ENCODE measurements around the gene AKIRIN2. TPM values are rescaled to one million over a fixed set of nuclear protein-coding genes. Genes with fewer than 3 reads are reported as not detected.
A peak's percentile ranks its signal among the peaks of the same experiment; 100 is the strongest.

AKIRIN2 gene
- total RNA-seq, 2 experiments from 2014 or later, result 91.0 to 92.5 TPM

GRCh38 chr6:87743454-87743853 lies 41.4 kb upstream of the AKIRIN2 start:
- Mint-ChIP-seq H3K9me3 (peaks cover 4% of the 10 kb centered on the region), H3K27ac (no peak overlapping the region), H3K27me3 (no peaks in the 10 kb centered on the region), H3K4me1 (ENCODE audit: low read depth) (peaks cover 25% of the 10 kb centered on the region), H3K36me3 (ENCODE audit: low read depth) (peaks cover 4% of the 10 kb centered on the region), H3K4me3 (no peak overlapping the region)
- ATAC-seq (ENCODE audit: poor library complexity) (no peak), DNase-seq (no peak)
- POLR2A ChIA-PET, result interaction anchor here (0.6 to 2.8 kb wide), 3 partner anchors 41 to 162 kb away, joined by 3 to 12 read pairs (median 3); partner anchors contain the start of gene AKIRIN2
- Histone ChIP-seq H3K27ac (ENCODE audit: low read depth in 1 of 2, low read length in 2 of 2) (no peak overlapping the region), H3K4me1 (ENCODE audit: insufficient read depth, low read length) (peaks cover 11% of the 10 kb centered on the region), H3K36me3 (ENCODE audit: insufficient read depth, low read length) (no peaks in the 10 kb centered on the region), H3K4me3 (ENCODE audit: low read length) (no peak overlapping the region), H3K9me3 (ENCODE audit: control insufficient read depth in 1 of 2, insufficient read depth in 1 of 2, low read length in 2 of 2) (no peaks in the 10 kb centered on the region), H3K27me3 (ENCODE audit: control insufficient read depth in 1 of 2, insufficient read depth in 2 of 2, low read length in 2 of 2) (no peaks in the 10 kb centered on the region)
- CTCF ChIA-PET, result no interaction called here
- no peak for TF ChIP-seq CTCF (IDR thresholded peaks at IDR 0.05)
- intact Hi-C loops (cut with DNase I, micrococcal nuclease), result no loop called here

GRCh38 chr6:87742106-87742505 lies 40.1 kb upstream of the AKIRIN2 start:
- Histone ChIP-seq H3K9me3 (ENCODE audit: control insufficient read depth in 1 of 2, insufficient read depth in 1 of 2, low read length in 2 of 2) (no peaks in the 10 kb centered on the region), H3K4me1 (ENCODE audit: insufficient read depth, low read length) (peaks cover 17% of the 10 kb centered on the region), H3K27me3 (ENCODE audit: control insufficient read depth in 1 of 2, insufficient read depth in 2 of 2, low read length in 2 of 2) (no peaks in the 10 kb centered on the region), H3K36me3 (ENCODE audit: insufficient read depth, low read length) (no peaks in the 10 kb centered on the region), H3K27ac (ENCODE audit: low read depth in 1 of 2, low read length in 2 of 2) (no peak overlapping the region), H3K4me3 (ENCODE audit: low read length) (no peak overlapping the region)
- no peak for TF ChIP-seq CTCF (IDR thresholded peaks at IDR 0.05)
- ChIA-PET CTCF (no interaction called here), POLR2A (interaction anchor here (1.2 to 2.8 kb wide), 2 partner anchors 40 to 45 kb away, joined by 3 to 12 read pairs; partner anchors contain the start of gene AKIRIN2)
- DNase-seq (peak; percentile 8 to 88 (median 34)), ATAC-seq (ENCODE audit: poor library complexity) (peak; percentile 92)
- Mint-ChIP-seq H3K27me3 (no peaks in the 10 kb centered on the region), H3K9me3 (peaks cover 4% of the 10 kb centered on the region), H3K36me3 (ENCODE audit: low read depth) (peaks cover 4% of the 10 kb centered on the region), H3K4me1 (ENCODE audit: low read depth) (peaks cover 39% of the 10 kb centered on the region), H3K27ac (peak overlapping the region; percentile 90), H3K4me3 (no peak overlapping the region)
- intact Hi-C loops (cut with DNase I, micrococcal nuclease), result no loop called here

GRCh38 chr6:87741001-87741650 lies 39.1 kb upstream of the AKIRIN2 start:
- Histone ChIP-seq H3K4me1 (ENCODE audit: insufficient read depth, low read length) (peaks cover 18% of the 10 kb centered on the region), H3K9me3 (ENCODE audit: control insufficient read depth in 1 of 2, insufficient read depth in 1 of 2, low read length in 2 of 2) (no peaks in the 10 kb centered on the region), H3K27ac (ENCODE audit: low read depth in 1 of 2, low read length in 2 of 2) (no peak overlapping the region), H3K27me3 (ENCODE audit: control insufficient read depth in 1 of 2, insufficient read depth in 2 of 2, low read length in 2 of 2) (no peaks in the 10 kb centered on the region), H3K4me3 (ENCODE audit: low read length) (no peak overlapping the region), H3K36me3 (ENCODE audit: insufficient read depth, low read length) (no peaks in the 10 kb centered on the region)
- ChIA-PET CTCF (no interaction called here), POLR2A (interaction anchor here (0.6 to 2.8 kb wide), 3 partner anchors 9 to 572 kb away, joined by 4 to 12 read pairs (median 5); partner anchors contain the start of gene AKIRIN2)
- peaks cover 4% of the 10 kb centered on the region for H3K36me3 Mint-ChIP-seq (ENCODE audit: low read depth)
- no peak overlapping the region for H3K27ac Mint-ChIP-seq
- intact Hi-C loops (cut with DNase I, micrococcal nuclease), result no loop called here
- no peak for DNase-seq
- peaks cover 42% of the 10 kb centered on the region for H3K4me1 Mint-ChIP-seq (ENCODE audit: low read depth)
- H3K9me3 Mint-ChIP-seq, result peaks cover 4% of the 10 kb centered on the region
- H3K4me3 Mint-ChIP-seq, result no peak overlapping the region
- no peaks in the 10 kb centered on the region for H3K27me3 Mint-ChIP-seq
- ATAC-seq (ENCODE audit: poor library complexity), result no peak
- no peak for TF ChIP-seq CTCF (IDR thresholded peaks at IDR 0.05)
